GM21723 (cell line): ENCODE measurements around the gene MET.

Source experiments
- ATAC-seq: cut with Tn5 transposase; IDR thresholded peaks from one replicate; pipeline ENCODE4 v1.9.1; 2021; ENCODE audit warnings: mild to moderate bottlenecking, moderate library complexity; ENCODE audit not compliant: unreplicated experiment

MET gene

GRCh38 chr7:116663744-116664143 is 8.3 kb upstream of the MET start:
- no peak for ATAC-seq

GRCh38 chr7:116665332-116665996 is 6.5 kb upstream of the MET start:
- ATAC-seq = no peak

- no peak for ATAC-seq
These were observed 2.2 kb upstream of the MET start for GRCh38 chr7:116669769-116670168.

- ATAC-seq = no peak
These were observed 1.5 kb upstream of the MET start for GRCh38 chr7:116670409-116671015.

- ATAC-seq = no peak
These were observed 885 bp upstream of the MET start for GRCh38 chr7:116671111-116671510.

- ATAC-seq = no peak
These were observed 830 bp downstream of the MET start for GRCh38 chr7:116672596-116673456.

- no peak for ATAC-seq
These were observed 1.5 kb downstream of the MET start for GRCh38 chr7:116673457-116673865.

GRCh38 chr7:116674508-116675173 is 2.6 kb downstream of the MET start:
- no peak for ATAC-seq

GRCh38 chr7:116675812-116676355 is 3.9 kb downstream of the MET start:
- no peak for ATAC-seq

- ATAC-seq = no peak
These were observed 6.8 kb downstream of the MET start for GRCh38 chr7:116678780-116679179.

GRCh38 chr7:116679500-116679899 is 7.5 kb downstream of the MET start:
- peak; percentile 58 for ATAC-seq

- ATAC-seq = peak; percentile 100
These were observed 11.8 kb downstream of the MET start for GRCh38 chr7:116683786-116684185.

GRCh38 chr7:116686033-116686432 is 14.0 kb downstream of the MET start:
- ATAC-seq = no peak

- ATAC-seq = no peak
These were observed 14.9 kb downstream of the MET start for GRCh38 chr7:116686812-116687419.

GRCh38 chr7:116687801-116688201 is 15.8 kb downstream of the MET start:
- ATAC-seq = no peak

GRCh38 chr7:116689790-116690259 is 17.8 kb downstream of the MET start:
- ATAC-seq = no peak

GRCh38 chr7:116691664-116692063 is 19.7 kb downstream of the MET start:
- no peak for ATAC-seq

- ATAC-seq = no peak
These were observed 20.7 kb downstream of the MET start for GRCh38 chr7:116692401-116693308.

- no peak for ATAC-seq
These were observed 24.7 kb downstream of the MET start for GRCh38 chr7:116696707-116697106.
